ENCODE results near the gene SLC9A3.

SLC9A3 gene

DNA sequence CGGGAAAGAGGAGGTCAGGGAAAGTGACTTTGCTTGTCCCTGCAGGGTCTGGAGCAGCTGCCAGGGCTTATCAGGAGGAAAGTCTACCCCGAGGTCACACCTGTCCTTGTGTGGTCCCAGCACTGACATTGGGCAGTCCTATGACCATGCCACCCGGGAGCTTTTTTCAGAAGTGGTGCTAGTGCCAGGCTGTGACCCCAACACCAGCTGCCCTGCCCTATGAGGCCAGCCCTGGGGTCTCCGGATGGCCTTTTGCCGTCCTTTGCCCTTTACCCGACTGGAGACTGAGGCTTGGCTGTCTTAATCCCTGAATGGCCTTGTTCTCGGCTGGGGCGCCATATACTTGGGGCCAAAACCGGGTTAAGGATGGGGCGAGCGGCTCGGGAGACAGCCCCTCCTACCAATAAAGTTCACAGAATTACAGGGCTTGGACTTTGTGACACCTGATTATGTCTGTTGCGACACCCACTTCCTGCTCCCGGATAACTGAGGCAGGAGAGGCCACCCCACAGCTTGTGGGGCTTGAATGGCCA lies 22.2 kb upstream of the SLC9A3 start:
- Histone ChIP-seq H3K4me3 (ENCODE audit: low read depth, low read length) (no peak overlapping the region), H3K9me3 (ENCODE audit: control insufficient read depth, insufficient read depth, low read depth, low read length) (no peaks in the 10 kb centered on the region), H3K36me3 (ENCODE audit: control insufficient read depth in 2 of 2, insufficient read depth in 1 of 2, low read length in 2 of 2) (no peaks in the 10 kb centered on the region), H3K27ac (ENCODE audit: extremely low read depth, low read depth, low read length) (no peak overlapping the region), H3K4me1 (ENCODE audit: control insufficient read depth, insufficient read depth, low read length) (no peaks in the 10 kb centered on the region)
- POLR2A ChIA-PET = no interaction called here
- no peak for TF ChIP-seq SP7 (tag by site-specific recombination; IDR thresholded peaks at IDR 0.05)
- TF ChIP-seq ZNF776 (tag by site-specific recombination; IDR thresholded peaks at IDR 0.05; ENCODE audit: borderline replicate concordance) = no peak
- TF ChIP-seq RBAK (tag by site-specific recombination; IDR thresholded peaks at IDR 0.05) = no peak
- no peak for TF ChIP-seq ZNF433 (tag by site-specific recombination; IDR thresholded peaks at IDR 0.05; ENCODE audit: low read depth)
- no peak for TF ChIP-seq ZNF202 (tag by site-specific recombination; IDR thresholded peaks at IDR 0.05; ENCODE audit: borderline replicate concordance)
- TF ChIP-seq TRIM28 (IDR thresholded peaks at IDR 0.05; ENCODE audit: borderline replicate concordance, low read length) = no peak
- no peak for TF ChIP-seq REPIN1 (tag by site-specific recombination; IDR thresholded peaks at IDR 0.05; ENCODE audit: low read depth)
- no peak for TF ChIP-seq ZNF292 (tag by site-specific recombination; IDR thresholded peaks at IDR 0.05; ENCODE audit: borderline replicate concordance, low read depth)
- CTCF ChIA-PET = no interaction called here

DNA sequence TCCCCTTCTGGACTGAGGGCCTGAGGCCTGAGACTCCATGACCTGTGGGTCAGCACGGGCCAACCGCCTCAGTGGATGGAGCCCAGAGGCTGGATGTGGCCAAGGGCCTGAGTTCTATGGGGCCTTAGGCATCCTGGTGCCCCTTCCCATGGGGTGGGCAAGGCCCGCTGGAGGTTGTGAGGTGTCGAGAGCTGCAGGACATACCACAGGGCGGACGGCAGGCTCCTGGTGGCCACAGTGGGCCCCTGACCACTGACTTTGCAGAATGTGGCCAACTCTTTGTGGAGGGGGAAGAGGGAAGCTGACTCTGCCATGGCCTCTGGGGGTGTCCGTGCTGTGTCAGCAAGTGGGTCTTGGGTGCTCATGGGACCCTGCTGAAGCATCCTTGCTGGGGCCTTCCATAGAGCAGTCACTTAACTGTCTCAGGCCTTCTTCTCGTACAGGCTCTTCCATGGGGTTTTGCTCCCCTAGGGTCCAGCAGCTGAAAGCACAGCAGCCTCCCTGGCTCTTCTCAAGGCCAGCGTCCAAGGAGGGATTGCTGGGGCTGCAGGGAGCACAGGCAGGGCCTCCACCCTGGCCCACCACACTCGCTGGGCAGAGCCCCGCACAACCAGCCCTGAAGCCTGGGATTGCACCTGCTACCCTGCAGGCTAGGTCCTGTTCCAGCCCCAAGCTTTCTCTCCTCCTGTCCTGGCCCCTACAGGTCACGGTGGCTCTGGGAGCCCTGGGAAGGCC lies 21.6 kb upstream of the SLC9A3 start:
- no peak overlapping the region for H3K27ac ChIP-seq (ENCODE audit: extremely low read depth, low read depth, low read length)
- ChIA-PET CTCF (no interaction called here), POLR2A (no interaction called here)
- H3K36me3 ChIP-seq (ENCODE audit: control insufficient read depth in 2 of 2, insufficient read depth in 1 of 2, low read length in 2 of 2) = no peaks in the 10 kb centered on the region
- no peaks in the 10 kb centered on the region for H3K4me1 ChIP-seq (ENCODE audit: control insufficient read depth, insufficient read depth, low read length)
- H3K4me3 ChIP-seq (ENCODE audit: low read depth, low read length) = no peak overlapping the region
- H3K9me3 ChIP-seq (ENCODE audit: control insufficient read depth, insufficient read depth, low read depth, low read length) = no peaks in the 10 kb centered on the region
- TF ChIP-seq ZSCAN18 (tag by site-specific recombination; IDR thresholded peaks at IDR 0.05) (no peak), ZNF174 (tag by site-specific recombination; IDR thresholded peaks at IDR 0.05) (no peak), SCRT2 (tag by site-specific recombination; IDR thresholded peaks at IDR 0.05) (no peak)

- Histone ChIP-seq H3K4me1 (ENCODE audit: control insufficient read depth, insufficient read depth, low read length) (no peaks in the 10 kb centered on the region), H3K9me3 (ENCODE audit: control insufficient read depth, insufficient read depth, low read depth, low read length) (no peaks in the 10 kb centered on the region), H3K36me3 (ENCODE audit: control insufficient read depth in 2 of 2, insufficient read depth in 1 of 2, low read length in 2 of 2) (no peaks in the 10 kb centered on the region), H3K27ac (ENCODE audit: extremely low read depth, low read depth, low read length) (no peak overlapping the region), H3K4me3 (ENCODE audit: low read depth, low read length) (no peak overlapping the region)
- CTCF ChIA-PET = no interaction called here
- TF ChIP-seq SP2 (tag by site-specific recombination; IDR thresholded peaks at IDR 0.05) = peak; percentile 21; the same call in 1 of the 2 replicates
- TF ChIP-seq ZNF843 (tag by site-specific recombination; IDR thresholded peaks at IDR 0.05) = no peak
- no peak for TF ChIP-seq ZNF239 (tag by site-specific recombination; IDR thresholded peaks at IDR 0.05)
- POLR2A ChIA-PET = no interaction called here
Measured at GRCh38 chr5:544675-545355, 20.6 kb upstream of the SLC9A3 start.

- Histone ChIP-seq H3K9me3 (ENCODE audit: control insufficient read depth, insufficient read depth, low read depth, low read length) (no peaks in the 10 kb centered on the region), H3K4me1 (ENCODE audit: control insufficient read depth, insufficient read depth, low read length) (no peaks in the 10 kb centered on the region), H3K4me3 (ENCODE audit: low read depth, low read length) (no peak overlapping the region), H3K27ac (ENCODE audit: extremely low read depth, low read depth, low read length) (no peak overlapping the region), H3K36me3 (ENCODE audit: control insufficient read depth in 2 of 2, insufficient read depth in 1 of 2, low read length in 2 of 2) (no peaks in the 10 kb centered on the region)
- TF ChIP-seq EGR2 (tag by site-specific recombination; IDR thresholded peaks at IDR 0.05; ENCODE audit: low read depth) (peak; percentile 58), ZIC2 (tag by site-specific recombination; IDR thresholded peaks at IDR 0.05) (peak; percentile 13; the same call in 1 of the 2 replicates), ZBTB49 (tag by site-specific recombination; IDR thresholded peaks at IDR 0.05; ENCODE audit: low read depth) (no peak), GLIS1 (tag by site-specific recombination; IDR thresholded peaks at IDR 0.05) (peak; percentile 67), ZNF792 (tag by site-specific recombination; IDR thresholded peaks at IDR 0.05) (no peak), ZFHX2 (tag by site-specific recombination; conservative IDR thresholded peaks at IDR 0.05) (peak; percentile 73), ELK4 (IDR thresholded peaks at IDR 0.05; ENCODE audit: borderline replicate concordance, low read depth, low read length) (no peak)
- ChIA-PET CTCF (no interaction called here), POLR2A (no interaction called here)
Measured at GRCh38 chr5:543755-544674, 19.8 kb upstream of the SLC9A3 start.
